K562 (cell line): ENCODE measurements around the gene SERBP1. TPM values are rescaled to one million over a fixed set of nuclear protein-coding genes. Genes with fewer than 3 reads are reported as not detected.

ENCODE experiments used
- CBFB ChIP-seq: sonication (generic); formaldehyde crosslinking; IDR thresholded peaks from 2 replicates; pipeline ENCODE4 v1.4.0; 2020; ENCODE audit warnings: mild to moderate bottlenecking, missing genetic modification reagents
- EGR1 ChIP-seq: fragments of 450-650 bp; conservative IDR thresholded peaks from 2 replicates; pipeline ENCODE4 v1.6.1; 2017; ENCODE audit warnings: mild to moderate bottlenecking
- HCFC1 ChIP-seq: IDR thresholded peaks from 2 replicates; pipeline ENCODE4 v1.6.1; 2012; ENCODE audit warnings: low read depth, low read length, improper control_type of control experiment
- HNRNPLL ChIP-seq: fragments of 200-400 bp; formaldehyde crosslinking; IDR thresholded peaks from 2 replicates; pipeline ENCODE4 v1.6.1; 2017; ENCODE audit warnings: low read length, low read depth, mild to moderate bottlenecking; ENCODE audit not compliant: poor library complexity, severe bottlenecking
- JUN ChIP-seq, 2 experiments: sonication (generic) in 1 of 2; formaldehyde crosslinking in 1 of 2; IDR thresholded peaks; 2 replicates each; pipeline versions ENCODE4 v1.6.1 to v1.8.0; 2012 to 2022; ENCODE audit warnings: borderline replicate concordance in 2 of 2, mild to moderate bottlenecking in 2 of 2, improper control_type of control experiment in 1 of 2, low read depth in 1 of 2, low read length in 1 of 2, missing genetic modification reagents in 1 of 2
- KAT2B ChIP-seq: IDR thresholded peaks from one replicate; pipeline ENCODE4 v1.6.1; 2012; ENCODE audit warnings: low read depth, mild to moderate bottlenecking, control low read depth, inconsistent platforms, low read length, moderate library complexity
- NEUROD1 ChIP-seq: fragments of 150-350 bp; IDR thresholded peaks from 2 replicates; pipeline ENCODE4 v1.6.1; 2014; ENCODE audit warnings: borderline replicate concordance, low read length, low read depth; ENCODE audit not compliant: partially characterized antibody
- THRAP3 ChIP-seq: fragments of 450-650 bp; IDR thresholded peaks from 2 replicates; pipeline ENCODE4 v1.6.1; 2016; ENCODE audit warnings: mild to moderate bottlenecking, inconsistent platforms, borderline replicate concordance
- TRIM28 ChIP-seq: fragments of 450-650 bp; IDR thresholded peaks from 2 replicates; pipeline ENCODE4 v1.6.1; 2017
- ZNF717 ChIP-seq: fragments of 250-450 bp; sonication (Bioruptor Pico); IDR thresholded peaks from 2 replicates; pipeline ENCODE4 v1.5.0; 2021
- polyA plus RNA-seq, 8 experiments: library from polyadenylated mRNA; depleted of rRNA in 4 of 8; stranded (reverse) in 5 of 8; unstranded in 3 of 8; fragments of >200 nt; fragmentation: Nextera tagmentation in 2 of 8; fragmentation: Illumina TruSeq in 1 of 8; extraction: Ambion mirVana in 2 of 8; extraction: Trizol in 1 of 8; gene quantifications; 2 replicates each; pipeline versions ENCODE4 v1.2.1 to v1.2.3, GENCODE V29; 2011 to 2014; ENCODE audit warnings: inconsistent platforms in 1 of 8, missing spikeins in 1 of 8
- total RNA-seq, 7 experiments: library from RNA; depleted of rRNA in 6 of 7; stranded (reverse); fragments of >200 nt in 6 of 7; fragmentation: Illumina TruSeq in 2 of 7; extraction: Trizol in 2 of 7; gene quantifications; 2 replicates each; pipeline versions ENCODE4 v1.2.1 to v1.2.3, GENCODE V29; 2011 to 2021; ENCODE audit warnings: low replicate concordance in 1 of 7
- TF ChIP-seq, protein P1 (sequence below): fragments of 250-450 bp; sonication (Bioruptor Pico); IDR thresholded peaks from 2 replicates; pipeline ENCODE4 v1.8.0; 2022; ENCODE audit warnings: moderate library complexity, mild to moderate bottlenecking, inconsistent platforms
- TF ChIP-seq, protein P2 (sequence below): fragments of 250-450 bp; sonication (Bioruptor Pico); IDR thresholded peaks from 2 replicates; pipeline ENCODE4 v1.4.0; 2020; ENCODE audit warnings: mild to moderate bottlenecking, moderate library complexity, borderline replicate concordance
- TF ChIP-seq, protein P3 (sequence below): fragments of 250-450 bp; sonication (Bioruptor Pico); IDR thresholded peaks from 2 replicates; pipeline ENCODE4 v1.9.0; 2021; ENCODE audit warnings: mild to moderate bottlenecking, inconsistent platforms
- TF ChIP-seq, protein P4 (sequence below): sonication (generic); formaldehyde crosslinking; IDR thresholded peaks from 2 replicates; pipeline ENCODE4 v1.8.0; 2022; ENCODE audit warnings: missing genetic modification reagents, mild to moderate bottlenecking, moderate library complexity, borderline replicate concordance

SERBP1 gene
- total and polyA plus RNA-seq, 9 of the 15 experiments (the other 6 are each of a cell fraction or from before 2014, with no cell fraction given), result 79.9 to 761 (median 464) TPM

DNA sequence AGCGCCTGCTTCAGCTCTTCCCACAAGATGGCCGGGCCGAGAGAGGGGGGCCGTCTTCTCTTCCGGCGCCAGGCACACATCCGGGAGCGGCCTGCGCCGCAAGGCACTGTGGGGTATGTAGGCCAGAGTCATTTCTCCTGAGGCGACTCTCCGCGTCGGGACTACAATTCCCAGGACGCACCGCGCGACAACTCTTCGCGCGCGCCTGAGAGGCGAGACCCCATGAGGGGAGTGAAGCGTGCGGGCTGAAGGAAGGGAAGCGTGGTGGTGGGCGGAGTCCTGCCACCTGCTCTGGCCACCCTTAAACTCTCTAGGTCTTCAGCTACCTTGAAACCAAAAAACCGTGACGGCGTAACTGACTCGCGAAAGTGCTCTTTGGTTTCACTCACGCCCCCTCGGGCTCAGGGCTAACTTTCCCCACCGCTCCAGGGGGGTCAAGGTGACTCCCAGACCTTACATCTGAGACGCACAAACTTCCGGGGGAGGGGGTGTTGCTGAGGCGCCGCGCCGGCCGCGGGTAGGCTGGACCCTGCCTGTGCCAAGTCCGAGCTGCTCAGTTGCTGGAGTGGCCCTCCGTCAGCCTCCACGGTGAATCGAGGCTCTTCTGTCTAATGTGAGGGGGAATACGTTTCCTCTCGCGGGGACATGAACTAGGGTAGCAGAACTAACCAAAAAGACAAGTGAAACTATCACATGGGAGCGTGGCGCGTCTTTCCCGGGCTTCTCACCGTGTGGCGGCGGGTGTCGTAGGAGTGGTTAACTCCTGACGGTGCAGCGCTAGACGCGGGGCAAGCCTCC, at the start of gene SERBP1 (continued):
- TF ChIP-seq, protein P1, sequence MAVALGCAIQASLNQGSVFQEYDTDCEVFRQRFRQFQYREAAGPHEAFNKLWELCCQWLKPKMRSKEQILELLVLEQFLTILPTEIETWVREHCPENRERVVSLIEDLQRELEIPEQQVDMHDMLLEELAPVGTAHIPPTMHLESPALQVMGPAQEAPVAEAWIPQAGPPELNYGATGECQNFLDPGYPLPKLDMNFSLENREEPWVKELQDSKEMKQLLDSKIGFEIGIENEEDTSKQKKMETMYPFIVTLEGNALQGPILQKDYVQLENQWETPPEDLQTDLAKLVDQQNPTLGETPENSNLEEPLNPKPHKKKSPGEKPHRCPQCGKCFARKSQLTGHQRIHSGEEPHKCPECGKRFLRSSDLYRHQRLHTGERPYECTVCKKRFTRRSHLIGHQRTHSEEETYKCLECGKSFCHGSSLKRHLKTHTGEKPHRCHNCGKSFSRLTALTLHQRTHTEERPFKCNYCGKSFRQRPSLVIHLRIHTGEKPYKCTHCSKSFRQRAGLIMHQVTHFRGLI (CRISPR knock-in tag), result no peak
- TF ChIP-seq, protein P2, sequence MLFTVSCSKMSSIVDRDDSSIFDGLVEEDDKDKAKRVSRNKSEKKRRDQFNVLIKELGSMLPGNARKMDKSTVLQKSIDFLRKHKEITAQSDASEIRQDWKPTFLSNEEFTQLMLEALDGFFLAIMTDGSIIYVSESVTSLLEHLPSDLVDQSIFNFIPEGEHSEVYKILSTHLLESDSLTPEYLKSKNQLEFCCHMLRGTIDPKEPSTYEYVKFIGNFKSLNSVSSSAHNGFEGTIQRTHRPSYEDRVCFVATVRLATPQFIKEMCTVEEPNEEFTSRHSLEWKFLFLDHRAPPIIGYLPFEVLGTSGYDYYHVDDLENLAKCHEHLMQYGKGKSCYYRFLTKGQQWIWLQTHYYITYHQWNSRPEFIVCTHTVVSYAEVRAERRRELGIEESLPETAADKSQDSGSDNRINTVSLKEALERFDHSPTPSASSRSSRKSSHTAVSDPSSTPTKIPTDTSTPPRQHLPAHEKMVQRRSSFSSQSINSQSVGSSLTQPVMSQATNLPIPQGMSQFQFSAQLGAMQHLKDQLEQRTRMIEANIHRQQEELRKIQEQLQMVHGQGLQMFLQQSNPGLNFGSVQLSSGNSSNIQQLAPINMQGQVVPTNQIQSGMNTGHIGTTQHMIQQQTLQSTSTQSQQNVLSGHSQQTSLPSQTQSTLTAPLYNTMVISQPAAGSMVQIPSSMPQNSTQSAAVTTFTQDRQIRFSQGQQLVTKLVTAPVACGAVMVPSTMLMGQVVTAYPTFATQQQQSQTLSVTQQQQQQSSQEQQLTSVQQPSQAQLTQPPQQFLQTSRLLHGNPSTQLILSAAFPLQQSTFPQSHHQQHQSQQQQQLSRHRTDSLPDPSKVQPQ, result no peak
- TF ChIP-seq CBFB, result 0 out of 2 replicates have a peak, but pooled peaks have one; percentile 42
- TF ChIP-seq JUN (IDR thresholded peaks at IDR 0.05; ENCODE audit: borderline replicate concordance, low read depth, low read length), result no peak
- TF ChIP-seq JUN (CRISPR knock-in tag; IDR thresholded peaks at IDR 0.05; ENCODE audit: borderline replicate concordance), result no peak
- peak; percentile 78 for TF ChIP-seq EGR1
- TF ChIP-seq, protein P3, sequence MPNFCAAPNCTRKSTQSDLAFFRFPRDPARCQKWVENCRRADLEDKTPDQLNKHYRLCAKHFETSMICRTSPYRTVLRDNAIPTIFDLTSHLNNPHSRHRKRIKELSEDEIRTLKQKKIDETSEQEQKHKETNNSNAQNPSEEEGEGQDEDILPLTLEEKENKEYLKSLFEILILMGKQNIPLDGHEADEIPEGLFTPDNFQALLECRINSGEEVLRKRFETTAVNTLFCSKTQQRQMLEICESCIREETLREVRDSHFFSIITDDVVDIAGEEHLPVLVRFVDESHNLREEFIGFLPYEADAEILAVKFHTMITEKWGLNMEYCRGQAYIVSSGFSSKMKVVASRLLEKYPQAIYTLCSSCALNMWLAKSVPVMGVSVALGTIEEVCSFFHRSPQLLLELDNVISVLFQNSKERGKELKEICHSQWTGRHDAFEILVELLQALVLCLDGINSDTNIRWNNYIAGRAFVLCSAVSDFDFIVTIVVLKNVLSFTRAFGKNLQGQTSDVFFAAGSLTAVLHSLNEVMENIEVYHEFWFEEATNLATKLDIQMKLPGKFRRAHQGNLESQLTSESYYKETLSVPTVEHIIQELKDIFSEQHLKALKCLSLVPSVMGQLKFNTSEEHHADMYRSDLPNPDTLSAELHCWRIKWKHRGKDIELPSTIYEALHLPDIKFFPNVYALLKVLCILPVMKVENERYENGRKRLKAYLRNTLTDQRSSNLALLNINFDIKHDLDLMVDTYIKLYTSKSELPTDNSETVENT, result 0 out of 2 replicates have a peak, but pooled peaks have one; percentile 6
- peak; percentile 94 for TF ChIP-seq HCFC1
- TF ChIP-seq, protein P4, sequence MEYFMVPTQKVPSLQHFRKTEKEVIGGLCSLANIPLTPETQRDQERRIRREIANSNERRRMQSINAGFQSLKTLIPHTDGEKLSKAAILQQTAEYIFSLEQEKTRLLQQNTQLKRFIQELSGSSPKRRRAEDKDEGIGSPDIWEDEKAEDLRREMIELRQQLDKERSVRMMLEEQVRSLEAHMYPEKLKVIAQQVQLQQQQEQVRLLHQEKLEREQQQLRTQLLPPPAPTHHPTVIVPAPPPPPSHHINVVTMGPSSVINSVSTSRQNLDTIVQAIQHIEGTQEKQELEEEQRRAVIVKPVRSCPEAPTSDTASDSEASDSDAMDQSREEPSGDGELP (CRISPR knock-in tag), result peak; percentile 87
- no peak; the same call in 1 of the 2 replicates for TF ChIP-seq THRAP3
- no peak for TF ChIP-seq KAT2B
- TF ChIP-seq ZNF717 (CRISPR knock-in tag), result no peak
- no peak; the same call in 1 of the 2 replicates for TF ChIP-seq TRIM28
- TF ChIP-seq NEUROD1, result peak; percentile 74
- peak; percentile 21 for TF ChIP-seq HNRNPLL
